Tibial nerve (tissue), 3 donors: ENCODE data around the gene CA10.

ENCODE experiments used
- POLR2A ChIP-seq, 2 donors: fragments of 450-650 bp; IDR thresholded peaks; one replicate each; pipeline ENCODE4 v1.6.1; 2017; ENCODE audit warnings: antibody characterized with exemption in 2 of 2, mild to moderate bottlenecking in 2 of 2, moderate library complexity in 2 of 2
- TF ChIP-seq, protein P1 (sequence below), 5 experiments: fragments of 200-600 bp in 3 of 5; fragments of 450-650 bp in 2 of 5; sonication (generic) in 3 of 5; IDR thresholded peaks; one replicate each; pipeline ENCODE4 v1.5.1; 2016 to 2019; ENCODE audit warnings: antibody characterized with exemption in 5 of 5, mild to moderate bottlenecking in 3 of 5, moderate library complexity in 2 of 5

- TF ChIP-seq, protein P1, sequence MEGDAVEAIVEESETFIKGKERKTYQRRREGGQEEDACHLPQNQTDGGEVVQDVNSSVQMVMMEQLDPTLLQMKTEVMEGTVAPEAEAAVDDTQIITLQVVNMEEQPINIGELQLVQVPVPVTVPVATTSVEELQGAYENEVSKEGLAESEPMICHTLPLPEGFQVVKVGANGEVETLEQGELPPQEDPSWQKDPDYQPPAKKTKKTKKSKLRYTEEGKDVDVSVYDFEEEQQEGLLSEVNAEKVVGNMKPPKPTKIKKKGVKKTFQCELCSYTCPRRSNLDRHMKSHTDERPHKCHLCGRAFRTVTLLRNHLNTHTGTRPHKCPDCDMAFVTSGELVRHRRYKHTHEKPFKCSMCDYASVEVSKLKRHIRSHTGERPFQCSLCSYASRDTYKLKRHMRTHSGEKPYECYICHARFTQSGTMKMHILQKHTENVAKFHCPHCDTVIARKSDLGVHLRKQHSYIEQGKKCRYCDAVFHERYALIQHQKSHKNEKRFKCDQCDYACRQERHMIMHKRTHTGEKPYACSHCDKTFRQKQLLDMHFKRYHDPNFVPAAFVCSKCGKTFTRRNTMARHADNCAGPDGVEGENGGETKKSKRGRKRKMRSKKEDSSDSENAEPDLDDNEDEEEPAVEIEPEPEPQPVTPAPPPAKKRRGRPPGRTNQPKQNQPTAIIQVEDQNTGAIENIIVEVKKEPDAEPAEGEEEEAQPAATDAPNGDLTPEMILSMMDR (IDR thresholded peaks at IDR 0.05): no peak
- TF ChIP-seq POLR2A (IDR thresholded peaks at IDR 0.05): no peak
Observed at GRCh38 chr17:52148969-52149351, 9.6 kb downstream of the CA10 start.
